HG03159 (cell line): ENCODE data around the gene CYB5B.
A peak's percentile ranks its signal among the peaks of the same experiment; 100 is the strongest.

Experiments used
- ATAC-seq: cut with Tn5 transposase; IDR thresholded peaks from one replicate; pipeline ENCODE4 v1.9.1; 2021; ENCODE audit warnings: mild to moderate bottlenecking, moderate library complexity; ENCODE audit not compliant: unreplicated experiment

The CYB5B gene

GRCh38 chr16:69424053-69424934, at the start of gene CYB5B:
CYB5B (plus strand) TSS chr16:69424619; CDS start chr16:69424684, 65 bp downstream.
- ATAC-seq: peak; percentile 98

GRCh38 chr16:69376393-69377059, 47.9 kb upstream of the CYB5B start:
- ATAC-seq: no peak

GRCh38 chr16:69378036-69378435, 46.4 kb upstream of the CYB5B start:
- ATAC-seq: no peak

- no peak for ATAC-seq
These were observed 45.7 kb upstream of the CYB5B start for GRCh38 chr16:69378760-69379159.

GRCh38 chr16:69381231-69381630, 43.2 kb upstream of the CYB5B start:
- ATAC-seq: no peak

- ATAC-seq: no peak
These were observed 42.0 kb upstream of the CYB5B start for GRCh38 chr16:69382421-69382820.

- ATAC-seq: no peak
These were observed 39.4 kb upstream of the CYB5B start for GRCh38 chr16:69384974-69385373.

- ATAC-seq: no peak
These were observed 37.8 kb upstream of the CYB5B start for GRCh38 chr16:69386596-69386995.

GRCh38 chr16:69393898-69394849, 30.2 kb upstream of the CYB5B start:
- no peak for ATAC-seq

GRCh38 chr16:69395859-69396186, 28.6 kb upstream of the CYB5B start:
- no peak for ATAC-seq

GRCh38 chr16:69396187-69397061, 28.0 kb upstream of the CYB5B start:
- ATAC-seq: no peak

GRCh38 chr16:69397821-69398521, 26.4 kb upstream of the CYB5B start:
- ATAC-seq: no peak

- no peak for ATAC-seq
These were observed 25.1 kb upstream of the CYB5B start for GRCh38 chr16:69399361-69399760.

GRCh38 chr16:69402439-69402838, 22.0 kb upstream of the CYB5B start:
- ATAC-seq: no peak

GRCh38 chr16:69404275-69404805, 20.1 kb upstream of the CYB5B start:
- ATAC-seq: no peak

- ATAC-seq: no peak
These were observed 19.1 kb upstream of the CYB5B start for GRCh38 chr16:69405326-69405725.

GRCh38 chr16:69405757-69406156, 18.7 kb upstream of the CYB5B start:
- no peak for ATAC-seq

GRCh38 chr16:69406780-69407331, 17.6 kb upstream of the CYB5B start:
- ATAC-seq: no peak

GRCh38 chr16:69407702-69408323, 16.6 kb upstream of the CYB5B start:
- no peak for ATAC-seq
